OCI-LY3 (cell line): ENCODE results near the gene DEFB114.

ENCODE experiments used
- H2AFZ ChIP-seq: fragments of 200-600, 300-600 bp; shearing (Covaris generic); 2 replicates; pipeline ENCODE4 v1.6.0; 2014; ENCODE audit warnings: antibody characterized with exemption, low read depth, low read length
- H3K27ac ChIP-seq: fragments of 200-600, 300-600 bp; sonication (generic); 2 replicates; pipeline ENCODE4 v1.5.1; 2014; ENCODE audit warnings: mild to moderate bottlenecking, low read length, moderate library complexity, mixed read lengths
- H3K27me3 ChIP-seq: fragments of 200-600, 300-600 bp; sonication (generic); 2 replicates; pipeline ENCODE4 v1.6.1; 2014; ENCODE audit warnings: low read depth, low read length, mixed read lengths
- H3K36me3 ChIP-seq: fragments of 200-600, 300-600 bp; sonication (generic); replicated peaks from 2 replicates; pipeline ENCODE3; 2014; ENCODE audit warnings: low read depth, low read length, mixed read lengths
- H3K4me1 ChIP-seq: fragments of 300-600, 200-600 bp; sonication (generic); 2 replicates; pipeline ENCODE4 v1.6.1; 2014; ENCODE audit warnings: low read length, mixed read lengths
- H3K4me2 ChIP-seq: fragments of 200-600, 300-600 bp; sonication (generic); 2 replicates; pipeline ENCODE4 v1.6.1; 2014; ENCODE audit warnings: low read length, mixed read lengths
- H3K4me3 ChIP-seq: fragments of 300-600, 200-600 bp; sonication (generic); 2 replicates; pipeline ENCODE4 v1.5.1; 2014; ENCODE audit warnings: antibody characterized with exemption, mild to moderate bottlenecking, low read length, moderate library complexity
- H3K79me2 ChIP-seq: fragments of 300-600, 200-600 bp; shearing (Covaris generic); 2 replicates; pipeline ENCODE4 v1.6.1; 2014; ENCODE audit warnings: mild to moderate bottlenecking, low read length, mixed read lengths
- H3K9ac ChIP-seq: fragments of 300-600, 200-600 bp; shearing (Covaris generic); 2 replicates; pipeline ENCODE4 v1.6.0; 2014; ENCODE audit warnings: mild to moderate bottlenecking, low read length, moderate library complexity
- H3K9me3 ChIP-seq: fragments of 200-600, 300-600 bp; shearing (Covaris generic); 2 replicates; pipeline ENCODE4 v1.6.1; 2014; ENCODE audit warnings: low read length, mixed read lengths; ENCODE audit not compliant: insufficient read depth
- H4K20me1 ChIP-seq: fragments of 200-600, 300-600 bp; sonication (generic); 2 replicates; pipeline ENCODE4 v1.6.1; 2016; ENCODE audit warnings: low read length, mixed read lengths; ENCODE audit not compliant: insufficient read depth
- CTCF ChIP-seq: fragments of 200-600, 300-600 bp; sonication (generic); IDR thresholded peaks from 2 replicates; pipeline ENCODE4 v1.5.1; 2014; ENCODE audit warnings: antibody characterized with exemption, low read length, low read depth
- EZH2phosphoT487 ChIP-seq: fragments of 200-600 bp; shearing (Covaris generic); IDR thresholded peaks from 2 replicates; pipeline ENCODE4 v1.6.1; 2018; ENCODE audit warnings: antibody characterized with exemption, mixed run types, low read depth

The DEFB114 gene

GRCh38 chr6:49988900-49989299 lies 24.9 kb upstream of the DEFB114 start:
- Histone ChIP-seq H3K4me1 (no peaks in the 10 kb centered on the region), H3K27me3 (no peaks in the 10 kb centered on the region), H3K4me2 (no peak overlapping the region), H3K27ac (no peak overlapping the region), H4K20me1 (no peaks in the 10 kb centered on the region), H3K36me3 (no peaks in the 10 kb centered on the region), H3K4me3 (no peak overlapping the region), H3K79me2 (no peaks in the 10 kb centered on the region), H3K9me3 (no peaks in the 10 kb centered on the region), H3K9ac (no peak overlapping the region), H2AFZ (no peak overlapping the region)
- TF ChIP-seq EZH2phosphoT487 (no peak), CTCF (no peak)

GRCh38 chr6:49987749-49988148 lies 23.8 kb upstream of the DEFB114 start:
- H3K27me3 ChIP-seq: no peaks in the 10 kb centered on the region
- H2AFZ ChIP-seq: no peak overlapping the region
- H3K27ac ChIP-seq: no peak overlapping the region
- no peaks in the 10 kb centered on the region for H3K36me3 ChIP-seq
- H3K9me3 ChIP-seq: no peaks in the 10 kb centered on the region
- no peak overlapping the region for H3K9ac ChIP-seq
- H3K4me3 ChIP-seq: no peak overlapping the region
- H4K20me1 ChIP-seq: no peaks in the 10 kb centered on the region
- H3K79me2 ChIP-seq: no peaks in the 10 kb centered on the region
- H3K4me2 ChIP-seq: no peak overlapping the region
- H3K4me1 ChIP-seq: no peaks in the 10 kb centered on the region
- TF ChIP-seq EZH2phosphoT487 (no peak), CTCF (no peak)

- Histone ChIP-seq H2AFZ (no peak overlapping the region), H3K27ac (no peak overlapping the region), H3K79me2 (no peaks in the 10 kb centered on the region), H3K9ac (no peak overlapping the region), H3K4me1 (no peaks in the 10 kb centered on the region), H3K36me3 (no peaks in the 10 kb centered on the region), H3K4me3 (no peak overlapping the region), H3K27me3 (no peaks in the 10 kb centered on the region), H4K20me1 (no peaks in the 10 kb centered on the region), H3K4me2 (no peak overlapping the region), H3K9me3 (no peaks in the 10 kb centered on the region)
- TF ChIP-seq EZH2phosphoT487 (no peak), CTCF (no peak)
Observed at GRCh38 chr6:49986551-49986950, 22.6 kb upstream of the DEFB114 start.

GRCh38 chr6:49982046-49982445 lies 18.1 kb upstream of the DEFB114 start:
- Histone ChIP-seq H3K4me3 (no peak overlapping the region), H3K4me2 (no peak overlapping the region), H3K9me3 (no peaks in the 10 kb centered on the region), H3K36me3 (no peaks in the 10 kb centered on the region), H3K27ac (no peak overlapping the region), H3K4me1 (peaks cover 34% of the 10 kb centered on the region), H3K9ac (no peak overlapping the region), H2AFZ (no peak overlapping the region), H3K79me2 (no peaks in the 10 kb centered on the region), H4K20me1 (no peaks in the 10 kb centered on the region), H3K27me3 (no peaks in the 10 kb centered on the region)
- TF ChIP-seq EZH2phosphoT487: no peak
- TF ChIP-seq CTCF: no peak
